ENCODE data around the gene SEMA6B. TPM values are rescaled to one million over a fixed set of nuclear protein-coding genes. Genes with fewer than 3 reads are reported as not detected.

SEMA6B gene
- total and polyA plus RNA-seq, 2 donors (not counting 3 experiments of a cell fraction or from before 2014, with no cell fraction given) = 97.8 to 176 TPM

DNA sequence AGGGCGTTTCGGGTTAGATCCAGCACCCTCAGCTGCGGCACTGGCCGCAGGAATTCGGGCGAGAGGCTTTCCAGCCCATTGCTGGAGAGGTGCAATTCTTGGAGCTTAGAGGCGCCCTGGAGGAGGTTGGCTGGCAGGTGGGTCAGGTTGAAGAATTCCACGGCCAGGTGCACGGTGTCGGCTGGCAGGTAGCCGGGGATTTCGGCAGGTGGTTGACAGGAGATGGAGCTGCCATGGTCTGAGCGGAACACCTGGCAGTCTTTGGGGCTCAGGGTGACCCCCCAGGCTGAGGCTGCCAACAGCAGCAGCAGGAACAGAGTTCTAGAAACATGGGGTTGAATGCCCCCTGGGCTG lies 20.9 kb downstream of the SEMA6B start:
- intact Hi-C loops (cut with micrococcal nuclease) = no loop called here
- no TSS peak for BruUV-seq (replicated peaks)
- H3K27me3 ChIP-seq (ENCODE audit: control insufficient read depth in 2 of 2, insufficient read depth in 2 of 2, low read length in 2 of 2) = no peaks in the 10 kb centered on the region
- peaks cover 11% of the 10 kb centered on the region for H3K4me1 ChIP-seq (ENCODE audit: control insufficient read depth, extremely low read depth, insufficient read depth, low read length)
- H3K4me3 ChIP-seq (replicated peaks in 1 of 3; ENCODE audit: insufficient read depth in 1 of 3, low read depth in 1 of 3, low read length in 3 of 3) = no peak overlapping the region
- no peak overlapping the region for H2AFZ ChIP-seq (ENCODE audit: low read depth, low read length)
- DNase-seq (ENCODE audit: low read depth, low spot score) (no peak), FAIRE-seq (no peak)
- TF ChIP-seq, protein P1, sequence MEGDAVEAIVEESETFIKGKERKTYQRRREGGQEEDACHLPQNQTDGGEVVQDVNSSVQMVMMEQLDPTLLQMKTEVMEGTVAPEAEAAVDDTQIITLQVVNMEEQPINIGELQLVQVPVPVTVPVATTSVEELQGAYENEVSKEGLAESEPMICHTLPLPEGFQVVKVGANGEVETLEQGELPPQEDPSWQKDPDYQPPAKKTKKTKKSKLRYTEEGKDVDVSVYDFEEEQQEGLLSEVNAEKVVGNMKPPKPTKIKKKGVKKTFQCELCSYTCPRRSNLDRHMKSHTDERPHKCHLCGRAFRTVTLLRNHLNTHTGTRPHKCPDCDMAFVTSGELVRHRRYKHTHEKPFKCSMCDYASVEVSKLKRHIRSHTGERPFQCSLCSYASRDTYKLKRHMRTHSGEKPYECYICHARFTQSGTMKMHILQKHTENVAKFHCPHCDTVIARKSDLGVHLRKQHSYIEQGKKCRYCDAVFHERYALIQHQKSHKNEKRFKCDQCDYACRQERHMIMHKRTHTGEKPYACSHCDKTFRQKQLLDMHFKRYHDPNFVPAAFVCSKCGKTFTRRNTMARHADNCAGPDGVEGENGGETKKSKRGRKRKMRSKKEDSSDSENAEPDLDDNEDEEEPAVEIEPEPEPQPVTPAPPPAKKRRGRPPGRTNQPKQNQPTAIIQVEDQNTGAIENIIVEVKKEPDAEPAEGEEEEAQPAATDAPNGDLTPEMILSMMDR (IDR thresholded peaks at IDR 0.05; ENCODE audit: extremely low read depth in 1 of 2, insufficient read depth in 1 of 2, low read depth in 1 of 2, low read length in 2 of 2) = no peak
- TF ChIP-seq POLR2AphosphoS5 (IDR thresholded peaks at IDR 0.05; ENCODE audit: insufficient read depth, low read depth, low read length) (no peak), POLR2A (IDR thresholded peaks at IDR 0.05; ENCODE audit: low read depth, low read length) (no peak), MYC (IDR thresholded peaks at IDR 0.05; ENCODE audit: low read depth, low read length) (no peak), JUN (IDR thresholded peaks at IDR 0.05; ENCODE audit: borderline replicate concordance, insufficient read depth, insufficient read length, low read depth) (no peak), GATA2 (IDR thresholded peaks at IDR 0.05; ENCODE audit: insufficient read depth, insufficient read length, low read depth, low read length) (no peak), EZH2 (IDR thresholded peaks at IDR 0.05; ENCODE audit: borderline replicate concordance, low read depth, low read length, severe bottlenecking) (no peak), FOS (IDR thresholded peaks at IDR 0.05; ENCODE audit: borderline replicate concordance, insufficient read depth, low read length) (no peak)
- no peaks in the 10 kb centered on the region for H4K20me1 ChIP-seq (replicated peaks; ENCODE audit: control insufficient read depth, extremely low read depth, insufficient read depth, low read length)
- H3K36me3 ChIP-seq (ENCODE audit: control insufficient read depth in 2 of 2, extremely low read depth in 1 of 2, insufficient read depth in 2 of 2, low read length in 2 of 2) = no peaks in the 10 kb centered on the region
- H3K27ac ChIP-seq (ENCODE audit: insufficient read depth, low read depth, low read length) = no peak overlapping the region
- no peaks in the 10 kb centered on the region for H3K79me2 ChIP-seq (ENCODE audit: control insufficient read depth, insufficient read depth, low read length)
- no peaks in the 10 kb centered on the region for H3K9me1 ChIP-seq (replicated peaks; ENCODE audit: control insufficient read depth, extremely low read depth, insufficient read depth, low read length)
- H3K9me3 ChIP-seq (replicated peaks; ENCODE audit: control insufficient read depth, insufficient read depth, low read length) = no peaks in the 10 kb centered on the region
- CTCF ChIA-PET = interaction anchor here (0.7 to 1.3 kb wide), 4 partner anchors 9 to 96 kb away, joined by 3 to 9 read pairs (median 5); no protein-coding TSS in a partner anchor
- POLR2A ChIA-PET = no interaction called here
- no peak overlapping the region for H3K4me2 ChIP-seq (ENCODE audit: insufficient read depth, low read length)
- no peak overlapping the region for H3K9ac ChIP-seq (replicated peaks; ENCODE audit: extremely low read depth, insufficient read depth, low read length)
- dilution Hi-C loops (cut with MboI; ENCODE audit: extremely low pct_ligation_motif_present, low sequenced_read_pairs) = no loop called here

Measured in endothelial cell of umbilical vein (primary cell).